Endothelial cell of umbilical vein (primary cell): ENCODE results near the gene ANKRD44. TPM values are rescaled to one million over a fixed set of nuclear protein-coding genes. Genes with fewer than 3 reads are reported as not detected.

ENCODE experiments used
- BruUV-seq: library from RNA; stranded (reverse); fragments of 400-500 nt; replicated peaks from 2 replicates; lab custom pipeline; 2021; lab: Mats Ljungman, UMichigan
- CTCF ChIA-PET: fragments of 300-600, 350-600 bp; sonication (Branson Sonifier 250); formaldehyde crosslinking; loops from one replicate; lab custom pipeline; 2021; ENCODE audit warnings: antibody characterized with exemption, inconsistent platforms; lab: Charles Lee
- POLR2A ChIA-PET: fragments of 300-600, 350-600 bp; sonication (Branson Sonifier 250); formaldehyde crosslinking; loops from one replicate; lab custom pipeline; 2021; ENCODE audit warnings: antibody characterized with exemption, inconsistent platforms; lab: Charles Lee
- DNase-seq: peaks from one replicate; pipeline ENCODE4 v3.0.0-alpha.2; 2011; ENCODE audit warnings: low read depth, low spot score
- FAIRE-seq: peaks from 2 replicates; lab custom pipeline; 2011; peaks lifted over from hg19 to GRCh38; lab: Jason Lieb, UNC
- H2AFZ ChIP-seq: 2 replicates; pipeline ENCODE4 v1.6.0; 2012; ENCODE audit warnings: low read depth, low read length, control low read depth, inconsistent platforms
- H3K27ac ChIP-seq: 2 replicates; pipeline ENCODE4 v1.5.1; 2011; ENCODE audit warnings: low read depth, mild to moderate bottlenecking, control low read depth, low read length, moderate library complexity; ENCODE audit not compliant: insufficient read depth
- H3K27me3 ChIP-seq, 2 experiments: 2 replicates each; pipeline versions ENCODE4 v1.6.0 to v1.6.1; 2011; ENCODE audit warnings: low read length in 2 of 2, mixed read lengths in 1 of 2; ENCODE audit not compliant: control insufficient read depth in 2 of 2, insufficient read depth in 2 of 2
- H3K36me3 ChIP-seq, 2 experiments: 2 replicates in 1 of 2; 3 replicates in 1 of 2; pipeline ENCODE4 v1.5.1; 2011; ENCODE audit warnings: low read length in 2 of 2, mild to moderate bottlenecking in 1 of 2, moderate library complexity in 1 of 2; ENCODE audit not compliant: control insufficient read depth in 2 of 2, insufficient read depth in 2 of 2; ENCODE audit errors: extremely low read depth in 1 of 2
- H3K4me1 ChIP-seq: 3 replicates; pipeline ENCODE4 v1.5.1; 2011; ENCODE audit warnings: mild to moderate bottlenecking, low read length; ENCODE audit not compliant: control insufficient read depth, insufficient read depth; ENCODE audit errors: extremely low read depth
- H3K4me2 ChIP-seq: 2 replicates; pipeline ENCODE4 v1.6.1; 2011; ENCODE audit warnings: low read length, control low read depth, mixed read lengths; ENCODE audit not compliant: insufficient read depth
- H3K4me3 ChIP-seq, 3 experiments: fragments of 200-600 bp in 1 of 3; sonication (generic), shearing (Covaris generic) in 1 of 3; replicated peaks in 1 of 3; 2 replicates each; pipeline ENCODE4 v1.5.1; 2011 to 2016; ENCODE audit warnings: control low read depth in 3 of 3, low read length in 3 of 3, mild to moderate bottlenecking in 2 of 3, inconsistent platforms in 1 of 3, low read depth in 1 of 3, moderate library complexity in 1 of 3; ENCODE audit not compliant: insufficient read depth in 1 of 3
- H3K79me2 ChIP-seq: 2 replicates; pipeline ENCODE4 v1.6.0; 2012; ENCODE audit warnings: low read length, inconsistent platforms; ENCODE audit not compliant: control insufficient read depth, insufficient read depth
- H3K9ac ChIP-seq: replicated peaks from 2 replicates; pipeline ENCODE3; 2011; ENCODE audit warnings: low read length, control low read depth; ENCODE audit not compliant: insufficient read depth; ENCODE audit errors: extremely low read depth
- H3K9me1 ChIP-seq: replicated peaks from 3 replicates; pipeline ENCODE4 v1.6.0; 2011; ENCODE audit warnings: mild to moderate bottlenecking, low read length; ENCODE audit not compliant: control insufficient read depth, insufficient read depth; ENCODE audit errors: extremely low read depth
- H3K9me3 ChIP-seq: replicated peaks from 2 replicates; pipeline ENCODE4 v1.5.1; 2012; ENCODE audit warnings: low read length, inconsistent platforms; ENCODE audit not compliant: control insufficient read depth, insufficient read depth
- H4K20me1 ChIP-seq: replicated peaks from 2 replicates; pipeline ENCODE3; 2011; ENCODE audit warnings: mild to moderate bottlenecking, low read length; ENCODE audit not compliant: control insufficient read depth, insufficient read depth; ENCODE audit errors: extremely low read depth
- EZH2 ChIP-seq: IDR thresholded peaks from 2 replicates; pipeline ENCODE4 v1.6.1; 2012; ENCODE audit warnings: borderline replicate concordance, low read depth, mild to moderate bottlenecking, moderate library complexity, low read length, inconsistent platforms; ENCODE audit not compliant: severe bottlenecking
- FOS ChIP-seq: IDR thresholded peaks from 2 replicates; pipeline ENCODE4 v1.6.1; 2011; ENCODE audit warnings: mild to moderate bottlenecking, low read length, moderate library complexity, borderline replicate concordance; ENCODE audit not compliant: insufficient read depth
- GATA2 ChIP-seq: IDR thresholded peaks from 2 replicates; pipeline ENCODE4 v1.7.0; 2011; ENCODE audit warnings: low read depth, mild to moderate bottlenecking, moderate library complexity, mixed read lengths, low read length; ENCODE audit not compliant: insufficient read length, insufficient read depth
- JUN ChIP-seq: IDR thresholded peaks from 2 replicates; pipeline ENCODE4 v1.6.1; 2011; ENCODE audit warnings: borderline replicate concordance, low read depth; ENCODE audit not compliant: insufficient read length, insufficient read depth
- MAX ChIP-seq: IDR thresholded peaks from 2 replicates; pipeline ENCODE4 v1.6.1; 2011; ENCODE audit not compliant: insufficient read depth, insufficient read length
- MYC ChIP-seq: IDR thresholded peaks from one replicate; pipeline ENCODE4 v1.6.1; 2011; ENCODE audit warnings: mild to moderate bottlenecking, low read depth, low read length
- POLR2A ChIP-seq: IDR thresholded peaks from 2 replicates; pipeline ENCODE4 v1.6.1; 2012; ENCODE audit warnings: low read depth, mild to moderate bottlenecking, control low read depth, low read length
- POLR2AphosphoS5 ChIP-seq: IDR thresholded peaks from 2 replicates; pipeline ENCODE4 v1.6.1; 2012; ENCODE audit warnings: low read depth, mild to moderate bottlenecking, control low read depth, low read length, moderate library complexity; ENCODE audit not compliant: insufficient read depth
- dilution Hi-C: fragments of 300-500 bp; cut with MboI; formaldehyde crosslinking; loops from one replicate; pipeline ENCODE4 v1.15.0; 2019; ENCODE audit warnings: low sequenced_read_pairs; ENCODE audit not compliant: extremely low pct_ligation_motif_present
- intact Hi-C: fragments of 100-400 bp; cut with micrococcal nuclease; formaldehyde crosslinking; loops from one replicate; pipeline ENCODE4 v1.10.0; 2022
- polyA plus RNA-seq, 4 experiments: library from polyadenylated mRNA; depleted of rRNA in 3 of 4; stranded (reverse) in 3 of 4; unstranded in 1 of 4; fragments of >200 nt; gene quantifications; 2 replicates each; pipeline versions ENCODE4 v1.2.1 to v1.2.3, GENCODE V29; 2011 to 2012; ENCODE audit warnings: missing spikeins in 1 of 4
- total RNA-seq: library from RNA; stranded (reverse); gene quantifications from 2 replicates; pipeline ENCODE4 v1.2.3, GENCODE V29; 2021
- TF ChIP-seq, protein P1 (sequence below), 2 donors: IDR thresholded peaks; 1 replicate in 1 of 2; 2 replicates in 1 of 2; pipeline ENCODE4 v1.5.1; 2011; ENCODE audit warnings: low read length in 2 of 2, mild to moderate bottlenecking in 2 of 2, moderate library complexity in 2 of 2, control low read depth in 1 of 2, inconsistent platforms in 1 of 2, low read depth in 1 of 2; ENCODE audit not compliant: insufficient read depth in 1 of 2; ENCODE audit errors: extremely low read depth in 1 of 2

Gene ANKRD44
- total and polyA plus RNA-seq, 2 donors (not counting 3 experiments of a cell fraction or from before 2014, with no cell fraction given) = 3.4 to 6.1 TPM

DNA sequence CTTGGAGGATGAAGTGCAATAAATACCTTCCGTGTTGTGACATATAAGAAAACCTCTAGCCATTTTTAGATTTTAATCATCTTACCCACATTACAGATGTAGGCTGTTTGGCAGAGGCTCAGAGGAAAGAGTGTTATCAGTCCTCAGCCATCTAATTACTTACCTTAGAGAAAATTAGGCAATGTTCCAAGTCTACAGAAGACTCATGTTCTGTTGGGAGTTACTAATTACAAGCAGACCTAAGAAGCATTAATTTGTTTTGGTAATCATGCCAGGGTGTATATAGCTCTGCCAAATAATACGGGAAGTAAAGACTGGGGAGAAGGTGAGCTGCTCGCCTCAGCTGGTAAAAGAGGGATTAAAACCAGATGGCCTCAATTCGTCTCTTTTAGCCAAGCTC is 258.2 kb downstream of the ANKRD44 start:
- ChIA-PET POLR2A (no interaction called here), CTCF (no interaction called here)
- intact Hi-C loops (no loop called here), dilution Hi-C loops (no loop called here)
- Histone ChIP-seq H3K4me3 (no peak overlapping the region), H3K9ac (no peak overlapping the region), H3K4me2 (no peak overlapping the region), H4K20me1 (no peaks in the 10 kb centered on the region), H3K9me1 (no peaks in the 10 kb centered on the region), H3K36me3 (no peaks in the 10 kb centered on the region), H3K27ac (no peak overlapping the region), H3K4me1 (no peaks in the 10 kb centered on the region), H2AFZ (no peak overlapping the region), H3K79me2 (no peaks in the 10 kb centered on the region), H3K9me3 (no peaks in the 10 kb centered on the region), H3K27me3 (no peaks in the 10 kb centered on the region)
- no peak for FAIRE-seq
- TF ChIP-seq POLR2AphosphoS5 (no peak), FOS (no peak), EZH2 (no peak), POLR2A (no peak), GATA2 (no peak), MYC (no peak), JUN (no peak), MAX (no peak)
- TF ChIP-seq, protein P1, sequence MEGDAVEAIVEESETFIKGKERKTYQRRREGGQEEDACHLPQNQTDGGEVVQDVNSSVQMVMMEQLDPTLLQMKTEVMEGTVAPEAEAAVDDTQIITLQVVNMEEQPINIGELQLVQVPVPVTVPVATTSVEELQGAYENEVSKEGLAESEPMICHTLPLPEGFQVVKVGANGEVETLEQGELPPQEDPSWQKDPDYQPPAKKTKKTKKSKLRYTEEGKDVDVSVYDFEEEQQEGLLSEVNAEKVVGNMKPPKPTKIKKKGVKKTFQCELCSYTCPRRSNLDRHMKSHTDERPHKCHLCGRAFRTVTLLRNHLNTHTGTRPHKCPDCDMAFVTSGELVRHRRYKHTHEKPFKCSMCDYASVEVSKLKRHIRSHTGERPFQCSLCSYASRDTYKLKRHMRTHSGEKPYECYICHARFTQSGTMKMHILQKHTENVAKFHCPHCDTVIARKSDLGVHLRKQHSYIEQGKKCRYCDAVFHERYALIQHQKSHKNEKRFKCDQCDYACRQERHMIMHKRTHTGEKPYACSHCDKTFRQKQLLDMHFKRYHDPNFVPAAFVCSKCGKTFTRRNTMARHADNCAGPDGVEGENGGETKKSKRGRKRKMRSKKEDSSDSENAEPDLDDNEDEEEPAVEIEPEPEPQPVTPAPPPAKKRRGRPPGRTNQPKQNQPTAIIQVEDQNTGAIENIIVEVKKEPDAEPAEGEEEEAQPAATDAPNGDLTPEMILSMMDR (IDR thresholded peaks at IDR 0.05; ENCODE audit: extremely low read depth in 1 of 2, insufficient read depth in 1 of 2, low read depth in 1 of 2, low read length in 2 of 2) = no peak
- DNase-seq = no peak
- no TSS peak for BruUV-seq
